ENCODE results near the gene ZNF296. TPM values are rescaled to one million over a fixed set of nuclear protein-coding genes. Genes with fewer than 3 reads are reported as not detected.

ZNF296 gene
- polyA plus RNA-seq, 1 donor (not counting 4 experiments of a cell fraction or from before 2014, with no cell fraction given) = 0.25 TPM

GRCh38 chr19:45103156-45103507, 26.9 kb upstream of the ZNF296 start:
- H3K9me3 ChIP-seq (ENCODE audit: control insufficient read depth, low read depth, low read length) = no peaks in the 10 kb centered on the region
- no peaks in the 10 kb centered on the region for H3K27me3 ChIP-seq (ENCODE audit: control insufficient read depth, extremely low read depth, insufficient read depth, low read length)
- H3K9me1 ChIP-seq (ENCODE audit: control insufficient read depth, extremely low read depth, insufficient read depth, low read length) = peaks cover 6% of the 10 kb centered on the region
- no peak overlapping the region for H3K9ac ChIP-seq (ENCODE audit: control insufficient read depth, extremely low read depth, insufficient read depth, low read length)
- H3K79me2 ChIP-seq (ENCODE audit: control insufficient read depth, insufficient read depth, low read length) = peaks cover 89% of the 10 kb centered on the region
- H3K36me3 ChIP-seq (ENCODE audit: control insufficient read depth in 2 of 2, extremely low read depth in 1 of 2, insufficient read depth in 2 of 2, low read length in 2 of 2) = peaks cover 2% of the 10 kb centered on the region in 2 experiments
- FAIRE-seq (no peak), DNase-seq (ENCODE audit: low read depth, low spot score) (no peak)
- H4K20me1 ChIP-seq (ENCODE audit: control insufficient read depth, extremely low read depth, insufficient read depth, low read length) = peaks cover 22% of the 10 kb centered on the region
- peaks cover 25% of the 10 kb centered on the region for H3K4me1 ChIP-seq (ENCODE audit: control insufficient read depth, extremely low read depth, insufficient read depth, low read length)
- TF ChIP-seq, protein P1, sequence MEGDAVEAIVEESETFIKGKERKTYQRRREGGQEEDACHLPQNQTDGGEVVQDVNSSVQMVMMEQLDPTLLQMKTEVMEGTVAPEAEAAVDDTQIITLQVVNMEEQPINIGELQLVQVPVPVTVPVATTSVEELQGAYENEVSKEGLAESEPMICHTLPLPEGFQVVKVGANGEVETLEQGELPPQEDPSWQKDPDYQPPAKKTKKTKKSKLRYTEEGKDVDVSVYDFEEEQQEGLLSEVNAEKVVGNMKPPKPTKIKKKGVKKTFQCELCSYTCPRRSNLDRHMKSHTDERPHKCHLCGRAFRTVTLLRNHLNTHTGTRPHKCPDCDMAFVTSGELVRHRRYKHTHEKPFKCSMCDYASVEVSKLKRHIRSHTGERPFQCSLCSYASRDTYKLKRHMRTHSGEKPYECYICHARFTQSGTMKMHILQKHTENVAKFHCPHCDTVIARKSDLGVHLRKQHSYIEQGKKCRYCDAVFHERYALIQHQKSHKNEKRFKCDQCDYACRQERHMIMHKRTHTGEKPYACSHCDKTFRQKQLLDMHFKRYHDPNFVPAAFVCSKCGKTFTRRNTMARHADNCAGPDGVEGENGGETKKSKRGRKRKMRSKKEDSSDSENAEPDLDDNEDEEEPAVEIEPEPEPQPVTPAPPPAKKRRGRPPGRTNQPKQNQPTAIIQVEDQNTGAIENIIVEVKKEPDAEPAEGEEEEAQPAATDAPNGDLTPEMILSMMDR (optimal IDR thresholded peaks at IDR 0.05 in 1 of 3, IDR thresholded peaks at IDR 0.05 in 1 of 3, conservative IDR thresholded peaks at IDR 0.05 in 1 of 3; ENCODE audit: extremely low read depth in 1 of 3, insufficient read depth in 2 of 3, low read length in 3 of 3) = no peak
- no peak for TF ChIP-seq EZH2 (IDR thresholded peaks at IDR 0.05; ENCODE audit: low read length)
- no peak overlapping the region for H2AFZ ChIP-seq (ENCODE audit: control insufficient read depth, low read length)
- dilution Hi-C loops (cut with MboI; ENCODE audit: extremely low pct_ligation_motif_present, low sequenced_read_pairs) = no loop called here
- no peak overlapping the region for H3K27ac ChIP-seq (ENCODE audit: control insufficient read depth, insufficient read depth, low read length)
- no peak overlapping the region for H3K4me2 ChIP-seq (ENCODE audit: control insufficient read depth, extremely low read depth, insufficient read depth, low read depth, low read length)
- no peak overlapping the region for H3K4me3 ChIP-seq (ENCODE audit: control insufficient read depth in 2 of 3, extremely low read depth in 1 of 3, insufficient read depth in 2 of 3, low read depth in 1 of 3, low read length in 3 of 3)

DNA sequence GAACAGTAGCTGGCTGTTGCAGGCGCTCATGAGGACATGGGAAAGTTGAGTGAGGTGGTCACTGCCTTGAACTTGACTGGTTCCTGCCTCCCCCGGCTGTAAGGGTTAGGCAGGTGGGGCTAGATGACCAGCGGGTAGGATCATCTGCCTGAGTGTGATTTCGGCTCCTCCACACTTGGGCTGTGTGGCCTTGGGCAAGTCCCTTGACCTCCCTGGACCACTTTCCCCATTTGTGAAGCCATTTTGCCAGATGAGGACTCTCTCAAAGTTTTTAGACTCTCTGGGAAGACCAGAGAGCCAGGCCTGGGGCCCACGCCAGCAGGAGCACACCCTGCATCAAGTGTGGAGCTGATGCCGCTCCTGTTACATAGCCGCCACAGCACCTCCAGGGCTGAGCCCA, 26.2 kb upstream of the ZNF296 start:
- H3K9me1 ChIP-seq (ENCODE audit: control insufficient read depth, extremely low read depth, insufficient read depth, low read length) = peaks cover 6% of the 10 kb centered on the region
- no peaks in the 10 kb centered on the region for H3K27me3 ChIP-seq (ENCODE audit: control insufficient read depth, extremely low read depth, insufficient read depth, low read length)
- H3K27ac ChIP-seq (ENCODE audit: control insufficient read depth, insufficient read depth, low read length) = no peak overlapping the region
- no peak overlapping the region for H3K4me2 ChIP-seq (ENCODE audit: control insufficient read depth, extremely low read depth, insufficient read depth, low read depth, low read length)
- peaks cover 32% of the 10 kb centered on the region for H3K4me1 ChIP-seq (ENCODE audit: control insufficient read depth, extremely low read depth, insufficient read depth, low read length)
- dilution Hi-C loops (cut with MboI; ENCODE audit: extremely low pct_ligation_motif_present, low sequenced_read_pairs) = no loop called here
- no peaks in the 10 kb centered on the region for H3K9me3 ChIP-seq (ENCODE audit: control insufficient read depth, low read depth, low read length)
- H2AFZ ChIP-seq (ENCODE audit: control insufficient read depth, low read length) = no peak overlapping the region
- H3K9ac ChIP-seq (ENCODE audit: control insufficient read depth, extremely low read depth, insufficient read depth, low read length) = no peak overlapping the region
- TF ChIP-seq, protein P1 (optimal IDR thresholded peaks at IDR 0.05 in 1 of 3, IDR thresholded peaks at IDR 0.05 in 1 of 3, conservative IDR thresholded peaks at IDR 0.05 in 1 of 3; ENCODE audit: extremely low read depth in 1 of 3, insufficient read depth in 2 of 3, low read length in 3 of 3) = no peak
- TF ChIP-seq EZH2 (IDR thresholded peaks at IDR 0.05; ENCODE audit: low read length) = no peak
- peaks cover 89% of the 10 kb centered on the region for H3K79me2 ChIP-seq (ENCODE audit: control insufficient read depth, insufficient read depth, low read length)
- DNase-seq (ENCODE audit: low read depth, low spot score) (no peak), FAIRE-seq (no peak)
- peaks cover 2% of the 10 kb centered on the region in 2 experiments for H3K36me3 ChIP-seq (ENCODE audit: control insufficient read depth in 2 of 2, extremely low read depth in 1 of 2, insufficient read depth in 2 of 2, low read length in 2 of 2)
- H3K4me3 ChIP-seq (ENCODE audit: control insufficient read depth in 2 of 3, extremely low read depth in 1 of 3, insufficient read depth in 2 of 3, low read depth in 1 of 3, low read length in 3 of 3) = no peak overlapping the region
- H4K20me1 ChIP-seq (ENCODE audit: control insufficient read depth, extremely low read depth, insufficient read depth, low read length) = peaks cover 22% of the 10 kb centered on the region

Measured in keratinocyte (primary cell).